Measurements from ENCODE around the gene SYTL4. TPM values are rescaled to one million over a fixed set of nuclear protein-coding genes. Genes with fewer than 3 reads are reported as not detected.

The SYTL4 gene
- polyA plus RNA-seq, 2 donors = 6.2 to 6.7 TPM

GRCh38 chrX:100677611-100678181, 54.2 kb downstream of the SYTL4 start:
- Histone ChIP-seq H3K27ac (ENCODE audit: low read depth in 2 of 2, low read length in 1 of 2) (no peak overlapping the region), H3K4me3 (ENCODE audit: low read depth in 1 of 2, low read length in 2 of 2) (no peak overlapping the region), H3K27me3 (ENCODE audit: control insufficient read depth in 1 of 2, insufficient read depth in 2 of 2, low read length in 2 of 2) (no peaks in the 10 kb centered on the region), H3K4me1 (ENCODE audit: control insufficient read depth in 2 of 2, insufficient read depth in 2 of 2, low read length in 1 of 2) (no peaks in the 10 kb centered on the region), H3K36me3 (ENCODE audit: control insufficient read depth in 2 of 2, insufficient read depth in 2 of 2, low read length in 1 of 2) (no peaks in the 10 kb centered on the region), H3K9me3 (ENCODE audit: control insufficient read depth in 2 of 2, insufficient read depth in 1 of 2, low read depth in 1 of 2, low read length in 1 of 2) (no peaks in the 10 kb centered on the region)
- WGBS, 2 donors = 62 to 68% methylated on average over 5 of the region's 5 CpGs

DNA sequence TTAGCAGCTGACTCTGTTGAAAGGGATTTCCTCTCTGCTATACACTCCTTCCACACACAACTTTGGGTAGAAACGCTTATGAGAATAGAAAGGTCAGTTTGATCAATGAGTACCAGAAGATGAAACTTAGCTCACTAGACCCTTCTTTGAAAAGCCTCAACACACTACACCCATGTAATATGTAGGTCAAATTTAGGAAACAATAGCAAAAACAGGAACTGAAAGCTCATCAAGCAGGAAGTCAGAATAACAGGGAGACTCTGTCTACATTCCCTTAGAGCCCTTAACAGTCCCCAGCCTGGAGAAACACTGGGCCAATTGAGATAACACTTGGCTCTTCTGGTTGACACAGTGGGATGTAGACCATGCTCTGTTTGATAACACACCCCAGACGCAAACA, 57.2 kb downstream of the SYTL4 start:
- Histone ChIP-seq H3K4me1 (ENCODE audit: control insufficient read depth in 2 of 2, insufficient read depth in 2 of 2, low read length in 1 of 2) (no peaks in the 10 kb centered on the region), H3K4me3 (ENCODE audit: low read depth in 1 of 2, low read length in 2 of 2) (no peak overlapping the region), H3K27ac (ENCODE audit: low read depth in 2 of 2, low read length in 1 of 2) (no peak overlapping the region), H3K27me3 (ENCODE audit: control insufficient read depth in 1 of 2, insufficient read depth in 2 of 2, low read length in 2 of 2) (no peaks in the 10 kb centered on the region), H3K9me3 (ENCODE audit: control insufficient read depth in 2 of 2, insufficient read depth in 1 of 2, low read depth in 1 of 2, low read length in 1 of 2) (no peaks in the 10 kb centered on the region), H3K36me3 (ENCODE audit: control insufficient read depth in 2 of 2, insufficient read depth in 2 of 2, low read length in 1 of 2) (no peaks in the 10 kb centered on the region)
- WGBS, 2 donors = 55 to 78% methylated on average over 2 of the region's 2 CpGs

GRCh38 chrX:100673397-100673953, 58.4 kb downstream of the SYTL4 start:
- Histone ChIP-seq H3K4me3 (ENCODE audit: low read depth in 1 of 2, low read length in 2 of 2) (no peak overlapping the region), H3K27me3 (ENCODE audit: control insufficient read depth in 1 of 2, insufficient read depth in 2 of 2, low read length in 2 of 2) (peaks cover 0 to 2% of the 10 kb centered on the region in 2 donors), H3K27ac (ENCODE audit: low read depth in 2 of 2, low read length in 1 of 2) (peak overlapping the region in 1 of 2 donors; percentile 35), H3K9me3 (ENCODE audit: control insufficient read depth in 2 of 2, insufficient read depth in 1 of 2, low read depth in 1 of 2, low read length in 1 of 2) (no peaks in the 10 kb centered on the region), H3K4me1 (ENCODE audit: control insufficient read depth in 2 of 2, insufficient read depth in 2 of 2, low read length in 1 of 2) (no peaks in the 10 kb centered on the region), H3K36me3 (ENCODE audit: control insufficient read depth in 2 of 2, insufficient read depth in 2 of 2, low read length in 1 of 2) (no peaks in the 10 kb centered on the region)
- WGBS, 2 donors = 61 to 78% methylated on average over 3 of the region's 3 CpGs

- peak overlapping the region in 1 of 2 donors; percentile 15 for H3K27ac ChIP-seq (ENCODE audit: low read depth in 2 of 2, low read length in 1 of 2)
- no peak overlapping the region for H3K4me3 ChIP-seq (ENCODE audit: low read depth in 1 of 2, low read length in 2 of 2)
- no peaks in the 10 kb centered on the region for H3K4me1 ChIP-seq (ENCODE audit: control insufficient read depth in 2 of 2, insufficient read depth in 2 of 2, low read length in 1 of 2)
- no peaks in the 10 kb centered on the region for H3K9me3 ChIP-seq (ENCODE audit: control insufficient read depth in 2 of 2, insufficient read depth in 1 of 2, low read depth in 1 of 2, low read length in 1 of 2)
- no peaks in the 10 kb centered on the region for H3K36me3 ChIP-seq (ENCODE audit: control insufficient read depth in 2 of 2, insufficient read depth in 2 of 2, low read length in 1 of 2)
- 59 to 72% methylated on average over 3 of the region's 3 CpGs for WGBS, 2 donors
- H3K27me3 ChIP-seq (ENCODE audit: control insufficient read depth in 1 of 2, insufficient read depth in 2 of 2, low read length in 2 of 2) = peaks cover 0 to 2% of the 10 kb centered on the region in 2 donors
Observed at GRCh38 chrX:100672966-100673365, 59.0 kb downstream of the SYTL4 start.

GRCh38 chrX:100663642-100664041, 68.3 kb downstream of the SYTL4 start:
- WGBS, 2 donors = 33 to 36% methylated on average over 2 of the region's 2 CpGs
- H3K36me3 ChIP-seq (ENCODE audit: control insufficient read depth in 2 of 2, insufficient read depth in 2 of 2, low read length in 1 of 2) = no peaks in the 10 kb centered on the region
- peaks cover 0 to 3% of the 10 kb centered on the region in 2 donors for H3K27me3 ChIP-seq (ENCODE audit: control insufficient read depth in 1 of 2, insufficient read depth in 2 of 2, low read length in 2 of 2)
- H3K4me3 ChIP-seq (ENCODE audit: low read depth in 1 of 2, low read length in 2 of 2) = no peak overlapping the region
- no peaks in the 10 kb centered on the region for H3K9me3 ChIP-seq (ENCODE audit: control insufficient read depth in 2 of 2, insufficient read depth in 1 of 2, low read depth in 1 of 2, low read length in 1 of 2)
- H3K4me1 ChIP-seq (ENCODE audit: control insufficient read depth in 2 of 2, insufficient read depth in 2 of 2, low read length in 1 of 2) = no peaks in the 10 kb centered on the region
- H3K27ac ChIP-seq (ENCODE audit: low read depth in 2 of 2, low read length in 1 of 2) = peak overlapping the region in 1 of 2 donors; percentile 27

GRCh38 chrX:100662796-100663195, 69.1 kb downstream of the SYTL4 start:
- 70 to 87% methylated on average over 4 of the region's 4 CpGs for WGBS, 2 donors
- Histone ChIP-seq H3K27ac (ENCODE audit: low read depth in 2 of 2, low read length in 1 of 2) (peak overlapping the region; percentile 12 to 28), H3K4me3 (ENCODE audit: low read depth in 1 of 2, low read length in 2 of 2) (no peak overlapping the region), H3K36me3 (ENCODE audit: control insufficient read depth in 2 of 2, insufficient read depth in 2 of 2, low read length in 1 of 2) (no peaks in the 10 kb centered on the region), H3K9me3 (ENCODE audit: control insufficient read depth in 2 of 2, insufficient read depth in 1 of 2, low read depth in 1 of 2, low read length in 1 of 2) (no peaks in the 10 kb centered on the region), H3K27me3 (ENCODE audit: control insufficient read depth in 1 of 2, insufficient read depth in 2 of 2, low read length in 2 of 2) (peaks cover 0 to 3% of the 10 kb centered on the region in 2 donors), H3K4me1 (ENCODE audit: control insufficient read depth in 2 of 2, insufficient read depth in 2 of 2, low read length in 1 of 2) (no peaks in the 10 kb centered on the region)

GRCh38 chrX:100662170-100662569, 69.8 kb downstream of the SYTL4 start:
- H3K9me3 ChIP-seq (ENCODE audit: control insufficient read depth in 2 of 2, insufficient read depth in 1 of 2, low read depth in 1 of 2, low read length in 1 of 2) = no peaks in the 10 kb centered on the region
- H3K36me3 ChIP-seq (ENCODE audit: control insufficient read depth in 2 of 2, insufficient read depth in 2 of 2, low read length in 1 of 2) = no peaks in the 10 kb centered on the region
- H3K4me1 ChIP-seq (ENCODE audit: control insufficient read depth in 2 of 2, insufficient read depth in 2 of 2, low read length in 1 of 2) = no peaks in the 10 kb centered on the region
- peak overlapping the region in 1 of 2 donors; percentile 62 for H3K27ac ChIP-seq (ENCODE audit: low read depth in 2 of 2, low read length in 1 of 2)
- H3K4me3 ChIP-seq (ENCODE audit: low read depth in 1 of 2, low read length in 2 of 2) = no peak overlapping the region
- WGBS, 2 donors = 87 to 96% methylated on average over 13 of the region's 13 CpGs
- H3K27me3 ChIP-seq (ENCODE audit: control insufficient read depth in 1 of 2, insufficient read depth in 2 of 2, low read length in 2 of 2) = peaks cover 0 to 3% of the 10 kb centered on the region in 2 donors

DNA sequence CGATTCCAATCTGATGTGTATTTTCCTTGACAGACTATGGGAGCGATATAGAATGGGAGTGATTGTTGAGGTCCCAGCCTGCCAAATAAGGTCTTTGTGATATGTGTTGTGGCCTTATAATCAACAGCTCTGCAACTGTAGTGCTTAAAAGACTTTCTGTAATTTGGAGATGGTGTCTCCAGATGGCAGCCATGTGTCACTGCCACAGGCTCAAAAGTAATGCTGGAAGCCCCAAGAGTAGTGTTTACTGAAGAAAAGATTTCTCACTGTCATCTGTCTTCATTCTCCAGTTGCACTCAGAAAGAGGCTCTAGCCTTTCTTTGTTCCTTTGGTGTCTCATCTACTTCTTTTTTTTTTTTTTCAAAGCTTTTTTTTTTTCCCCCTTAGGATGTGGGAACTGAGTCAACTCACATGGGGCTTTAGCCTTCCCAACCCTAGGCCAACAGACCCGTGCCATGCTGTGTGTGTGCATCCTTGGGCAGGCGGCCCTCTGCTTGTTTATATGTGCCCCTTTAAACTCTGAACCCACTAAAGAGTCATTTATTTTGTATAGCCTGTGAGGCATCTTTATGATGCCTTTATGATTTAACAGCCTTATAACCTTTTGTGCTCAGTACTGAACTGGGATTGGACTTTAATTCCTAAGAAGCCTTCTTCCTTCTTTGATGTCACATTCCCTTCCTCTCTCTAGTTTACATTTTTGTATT, 72.3 kb downstream of the SYTL4 start:
- H3K9me3 ChIP-seq (ENCODE audit: control insufficient read depth in 2 of 2, insufficient read depth in 1 of 2, low read depth in 1 of 2, low read length in 1 of 2) = no peaks in the 10 kb centered on the region
- peaks cover 0 to 3% of the 10 kb centered on the region in 2 donors for H3K27me3 ChIP-seq (ENCODE audit: control insufficient read depth in 1 of 2, insufficient read depth in 2 of 2, low read length in 2 of 2)
- H3K4me1 ChIP-seq (ENCODE audit: control insufficient read depth in 2 of 2, insufficient read depth in 2 of 2, low read length in 1 of 2) = no peaks in the 10 kb centered on the region
- no peak overlapping the region for H3K4me3 ChIP-seq (ENCODE audit: low read depth in 1 of 2, low read length in 2 of 2)
- 63 to 67% methylated on average over 4 of the region's 4 CpGs for WGBS, 2 donors
- H3K36me3 ChIP-seq (ENCODE audit: control insufficient read depth in 2 of 2, insufficient read depth in 2 of 2, low read length in 1 of 2) = no peaks in the 10 kb centered on the region
- peak overlapping the region in 1 of 2 donors; percentile 69 for H3K27ac ChIP-seq (ENCODE audit: low read depth in 2 of 2, low read length in 1 of 2)

- Histone ChIP-seq H3K4me1 (ENCODE audit: control insufficient read depth in 2 of 2, insufficient read depth in 2 of 2, low read length in 1 of 2) (no peaks in the 10 kb centered on the region), H3K27me3 (ENCODE audit: control insufficient read depth in 1 of 2, insufficient read depth in 2 of 2, low read length in 2 of 2) (peaks cover 0 to 3% of the 10 kb centered on the region in 2 donors), H3K4me3 (ENCODE audit: low read depth in 1 of 2, low read length in 2 of 2) (no peak overlapping the region), H3K9me3 (ENCODE audit: control insufficient read depth in 2 of 2, insufficient read depth in 1 of 2, low read depth in 1 of 2, low read length in 1 of 2) (no peaks in the 10 kb centered on the region), H3K36me3 (ENCODE audit: control insufficient read depth in 2 of 2, insufficient read depth in 2 of 2, low read length in 1 of 2) (no peaks in the 10 kb centered on the region), H3K27ac (ENCODE audit: low read depth in 2 of 2, low read length in 1 of 2) (no peak overlapping the region)
- WGBS, 2 donors = 21 to 33% methylated on average over 3 of the region's 3 CpGs
Observed at GRCh38 chrX:100658941-100659381, 73.0 kb downstream of the SYTL4 start.
